HS-5 (cell line): ENCODE results near the gene ATRN.

Experiments used
- DNase-seq: peaks from one replicate; pipeline ENCODE4 v3.0.0-alpha.2; 2012; ENCODE audit warnings: low read depth

Gene ATRN

GRCh38 chr20:3628502-3629314 is 157.9 kb downstream of the ATRN start:
- no peak for DNase-seq

- DNase-seq = no peak
These were observed 159.1 kb downstream of the ATRN start for GRCh38 chr20:3629893-3630292.

DNA sequence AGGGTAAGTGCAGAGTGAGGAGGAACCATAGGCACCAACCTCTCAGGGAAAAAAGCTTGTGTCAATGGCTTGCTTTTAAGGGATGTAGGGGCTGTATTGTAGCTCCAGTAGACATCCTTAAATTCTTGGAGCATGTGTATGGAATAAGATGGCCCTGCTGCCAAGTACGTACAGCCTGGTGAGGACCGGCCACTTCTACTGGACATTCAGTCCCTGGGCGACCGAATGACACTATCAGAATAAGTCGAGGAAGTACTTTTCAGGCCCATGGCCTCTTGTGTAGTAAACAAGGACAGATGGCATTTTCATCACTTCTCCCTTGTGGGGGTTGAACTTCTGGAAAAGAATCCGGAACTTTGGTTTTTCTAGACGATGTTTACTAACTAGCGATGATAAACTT is 159.6 kb downstream of the ATRN start:
- DNase-seq = no peak

DNA sequence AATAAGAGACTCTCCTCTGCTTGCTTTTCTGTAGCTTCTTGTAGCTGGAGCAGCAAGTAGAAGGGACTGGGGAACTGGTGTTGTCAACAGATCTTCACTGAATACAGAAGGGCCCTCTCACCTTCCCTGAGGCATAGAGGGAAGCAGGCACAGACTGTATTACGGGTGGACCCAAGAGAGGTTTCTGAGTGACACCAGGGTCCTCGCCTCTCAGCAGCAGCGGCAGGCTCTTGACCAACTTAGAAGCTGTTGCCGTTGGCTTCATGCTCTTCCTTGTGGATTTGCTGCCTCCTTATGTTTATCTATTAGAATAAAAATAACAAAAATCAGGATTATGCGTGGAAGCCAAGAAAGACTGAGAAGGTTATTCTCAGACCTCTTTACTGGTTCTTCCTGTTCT is 160.7 kb downstream of the ATRN start:
- DNase-seq = no peak

DNA sequence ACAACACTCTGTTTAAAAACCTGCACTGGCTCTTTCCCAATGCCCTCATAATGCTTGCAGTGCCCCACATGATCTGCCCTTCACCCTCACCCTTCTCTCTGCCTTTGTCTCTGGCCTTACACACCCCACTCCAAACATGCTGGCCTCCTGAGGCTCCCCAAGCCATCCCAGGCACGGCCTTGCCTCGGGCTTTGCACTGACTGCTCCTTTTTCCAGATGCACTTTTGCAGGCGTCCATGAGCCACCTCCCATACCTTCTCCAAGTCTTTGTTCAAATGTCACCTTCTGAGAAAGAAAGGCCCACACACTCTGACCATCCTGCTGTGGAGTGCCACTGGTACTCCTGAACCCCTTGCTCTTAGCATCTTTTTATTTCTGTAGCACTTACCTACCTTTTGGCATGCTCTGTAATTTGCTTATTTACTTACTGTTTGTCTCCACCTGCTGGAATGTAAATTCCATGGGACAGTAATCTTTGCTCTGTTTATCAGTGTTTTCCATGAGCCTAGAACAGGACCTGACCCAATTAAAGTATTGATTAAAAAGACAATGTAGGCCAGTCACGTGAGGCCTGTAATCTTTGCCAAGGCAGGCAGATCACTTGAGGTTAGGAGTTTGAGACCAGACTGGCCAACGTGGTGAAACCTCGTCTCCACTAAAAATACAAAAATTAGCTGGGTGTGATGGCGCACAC is 161.6 kb downstream of the ATRN start:
- DNase-seq = no peak

DNA sequence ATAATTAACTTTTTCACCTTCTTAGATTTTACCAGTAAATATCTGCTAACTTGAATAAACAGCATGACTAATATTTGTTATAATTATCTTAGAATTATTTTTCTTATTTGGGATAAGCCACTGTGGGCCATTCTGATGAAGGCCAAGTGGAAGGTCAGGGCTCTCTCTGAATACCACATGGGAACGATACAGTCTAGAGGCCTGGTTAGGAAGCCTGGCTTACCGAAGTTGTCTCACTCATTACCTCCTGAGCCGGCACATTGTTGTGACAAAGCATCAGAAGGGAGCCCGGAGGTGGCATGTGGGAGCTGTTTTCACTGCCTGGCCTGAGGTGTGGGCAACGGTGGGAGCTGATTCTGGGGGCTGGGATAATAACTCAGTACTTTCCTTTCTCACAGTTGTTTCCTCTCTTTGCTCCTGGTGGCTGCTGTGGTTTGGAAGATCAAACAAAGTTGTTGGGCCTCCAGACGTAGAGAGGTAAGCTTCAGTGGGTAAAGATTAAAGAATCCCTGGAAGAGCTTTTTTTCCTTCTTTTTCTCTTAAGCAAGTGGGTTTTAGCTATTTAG is 163.2 kb downstream of the ATRN start:
- no peak for DNase-seq

GRCh38 chr20:3635346-3635745 is 164.5 kb downstream of the ATRN start:
- no peak for DNase-seq

GRCh38 chr20:3640259-3640658 is 169.4 kb downstream of the ATRN start:
- DNase-seq = no peak

GRCh38 chr20:3645309-3646066 is 174.7 kb downstream of the ATRN start:
- DNase-seq = no peak

GRCh38 chr20:3646067-3646440 is 175.2 kb downstream of the ATRN start:
- no peak for DNase-seq

GRCh38 chr20:3646651-3647050 is 175.8 kb downstream of the ATRN start:
- DNase-seq = no peak

- no peak for DNase-seq
These were observed 176.7 kb downstream of the ATRN start for GRCh38 chr20:3647473-3647872.

DNA sequence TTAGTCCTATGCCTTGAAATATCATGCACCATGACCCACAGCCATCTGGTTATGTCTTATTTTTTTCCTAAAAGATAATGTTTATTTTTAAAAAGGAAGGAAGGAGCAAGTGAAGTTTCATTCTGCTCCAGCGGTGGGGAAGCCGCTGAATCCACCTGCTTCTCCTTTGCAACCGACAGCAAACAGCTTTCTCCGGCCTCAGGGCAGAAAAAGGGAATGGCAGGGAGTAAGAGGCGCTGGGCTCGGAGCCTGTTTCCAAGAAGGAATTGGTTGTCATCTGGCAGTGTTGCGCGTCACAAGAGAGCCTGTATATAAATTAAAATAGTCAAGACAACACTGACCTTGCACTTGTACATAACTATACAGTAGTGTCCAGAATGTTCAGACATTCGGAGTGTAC is 178.1 kb downstream of the ATRN start:
- no peak for DNase-seq

DNA sequence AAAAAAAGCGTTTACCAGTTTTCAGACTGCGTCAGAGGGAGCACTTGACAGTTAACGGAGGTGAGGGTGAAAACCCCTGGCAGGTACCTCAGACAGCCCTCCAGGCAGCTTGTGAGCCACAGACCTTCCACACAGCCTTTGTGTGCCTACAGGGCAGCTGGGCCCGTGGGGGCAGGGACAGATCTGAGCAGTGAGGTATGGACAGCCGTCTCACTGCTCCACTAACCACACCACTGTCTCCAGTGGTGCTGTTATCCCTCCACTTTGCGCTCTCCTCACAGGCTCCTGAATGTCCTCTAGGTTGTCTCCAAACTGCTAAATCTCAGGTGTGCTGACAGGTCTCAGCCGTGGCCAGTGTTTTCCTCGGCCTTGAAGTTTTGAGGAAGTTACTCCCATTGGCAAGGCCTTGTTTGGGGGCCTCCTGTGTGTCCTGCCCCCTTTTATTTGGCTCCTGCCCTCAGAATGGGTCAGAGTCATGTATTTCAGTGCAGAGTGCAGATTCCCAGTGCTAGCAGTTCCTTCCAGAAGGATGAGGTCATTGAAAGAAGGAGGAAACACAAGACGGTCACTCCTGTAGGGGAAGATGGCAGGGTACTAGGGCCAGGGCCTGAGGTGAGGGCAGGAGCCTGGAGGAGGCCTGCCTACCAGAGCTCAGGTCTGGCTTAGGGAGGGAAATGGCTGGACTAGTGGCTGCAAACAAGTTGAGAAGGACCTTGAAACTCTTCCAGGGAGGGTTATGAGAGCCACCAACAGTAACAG is 180.6 kb downstream of the ATRN start:
- DNase-seq = no peak

GRCh38 chr20:3652221-3652620 is 181.4 kb downstream of the ATRN start:
- no peak for DNase-seq

- DNase-seq = no peak
These were observed 182.1 kb downstream of the ATRN start for GRCh38 chr20:3652676-3653596.

DNA sequence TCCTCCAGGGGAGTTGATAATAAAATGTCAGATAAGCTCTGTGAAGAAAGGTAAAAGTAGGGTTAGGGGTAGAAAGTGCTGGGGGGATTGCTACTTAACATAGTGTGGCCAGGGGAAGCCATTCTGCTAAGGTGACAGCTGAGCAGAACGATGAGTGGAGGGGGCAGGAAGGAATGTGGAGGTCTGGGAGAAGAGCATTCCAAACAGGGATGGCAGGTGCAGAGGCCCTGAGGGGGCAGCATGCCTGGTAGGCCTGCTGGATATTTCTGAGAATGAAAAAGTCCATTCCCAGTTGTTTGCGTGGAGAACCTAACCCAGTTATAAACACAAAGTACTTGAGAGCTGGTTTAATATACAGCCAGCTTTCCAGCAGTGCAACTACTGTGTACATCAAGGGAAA is 183.1 kb downstream of the ATRN start:
- DNase-seq = no peak

DNA sequence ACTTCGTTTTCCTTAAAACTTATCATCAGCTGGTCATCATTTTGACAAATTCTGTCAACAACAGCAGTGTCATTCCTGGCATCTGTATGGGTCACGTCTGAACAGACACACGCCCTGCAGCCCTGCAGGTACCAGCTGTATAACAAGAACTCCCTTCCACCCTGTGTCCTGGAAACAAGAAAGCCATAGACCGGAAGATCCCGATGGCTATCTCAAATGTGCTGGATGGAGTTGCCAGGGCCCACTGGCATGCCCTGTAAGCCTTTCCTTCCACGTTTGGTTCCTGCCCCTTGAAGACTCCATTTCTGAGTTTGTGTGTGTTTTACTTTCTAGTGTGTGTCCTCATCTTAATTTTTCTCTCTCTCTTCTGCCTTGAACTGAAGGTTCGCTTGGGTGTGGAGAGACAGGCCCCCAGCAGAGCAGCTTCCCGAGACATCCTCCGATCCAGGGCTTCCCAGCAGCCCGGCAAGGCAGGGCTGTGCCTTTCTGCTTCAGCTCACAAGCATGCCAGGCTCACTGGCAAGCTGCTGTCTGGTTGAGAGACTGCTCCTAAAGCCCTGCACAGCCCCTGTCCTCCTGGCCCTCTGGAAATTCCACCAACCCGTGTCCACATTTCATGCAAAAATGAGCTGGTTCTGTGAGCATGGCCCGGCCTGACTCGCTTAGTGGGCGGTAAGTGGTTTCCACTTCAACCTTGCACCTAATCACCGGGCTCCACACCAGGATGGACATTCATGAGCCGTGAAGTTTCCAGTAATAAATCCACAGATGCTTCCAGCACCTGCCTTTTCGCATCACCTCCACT is 183.7 kb downstream of the ATRN start:
- DNase-seq = no peak

- no peak for DNase-seq
These were observed 184.2 kb downstream of the ATRN start for GRCh38 chr20:3655131-3655405.

GRCh38 chr20:3658019-3658715 is 187.3 kb downstream of the ATRN start:
- no peak for DNase-seq
